ENCODE results near the gene DMD. TPM values are rescaled to one million over a fixed set of nuclear protein-coding genes. Genes with fewer than 3 reads are reported as not detected.

DMD gene
- polyA plus RNA-seq, 1 donor from 2014 or later = 21.6 TPM

- Histone ChIP-seq H3K79me2 (replicated peaks; ENCODE audit: insufficient read depth, low read length) (no peaks in the 10 kb centered on the region), H3K27ac (ENCODE audit: low read length) (no peak overlapping the region), H3K4me3 (ENCODE audit: low read length) (no peak overlapping the region), H3K9me3 (ENCODE audit: low read length) (no peaks in the 10 kb centered on the region), H3K4me2 (ENCODE audit: low read length) (no peak overlapping the region), H3K36me3 (ENCODE audit: insufficient read depth, low read length) (no peaks in the 10 kb centered on the region), H3K27me3 (ENCODE audit: insufficient read depth, low read depth, low read length) (no peaks in the 10 kb centered on the region), H4K20me1 (ENCODE audit: insufficient read depth) (no peaks in the 10 kb centered on the region), H2AFZ (ENCODE audit: low read depth, low read length) (no peak overlapping the region), H3F3A (ENCODE audit: insufficient read depth, low read length, poor library complexity, severe bottlenecking) (no peaks in the 10 kb centered on the region), H3K9me2 (ENCODE audit: insufficient read depth, low read length) (no peaks in the 10 kb centered on the region), H3K9ac (ENCODE audit: low read length) (no peak overlapping the region)
- no peak for TF ChIP-seq CTCF (IDR thresholded peaks at IDR 0.05; ENCODE audit: poor library complexity, severe bottlenecking)
- TF ChIP-seq EP300 (conservative IDR thresholded peaks at IDR 0.05; ENCODE audit: poor library complexity, severe bottlenecking) = no peak
- TF ChIP-seq SMC3 (conservative IDR thresholded peaks at IDR 0.05; ENCODE audit: poor library complexity) = no peak
- TF ChIP-seq POLR2AphosphoS5 (IDR thresholded peaks at IDR 0.05) = no peak
- TF ChIP-seq REST (IDR thresholded peaks at IDR 0.05; ENCODE audit: borderline replicate concordance) = no peak
- no peak for TF ChIP-seq MXI1 (conservative IDR thresholded peaks at IDR 0.05; ENCODE audit: poor library complexity, severe bottlenecking)
- no peak for TF ChIP-seq EZH2 (IDR thresholded peaks at IDR 0.05; ENCODE audit: borderline replicate concordance, insufficient read depth, low read length, poor library complexity, severe bottlenecking)
- TF ChIP-seq RAD21 (conservative IDR thresholded peaks at IDR 0.05) = no peak
- no peak for TF ChIP-seq TAF1 (IDR thresholded peaks at IDR 0.05; ENCODE audit: low read depth)
Observed at GRCh38 chrX:31420711-31421151, 1790.6 kb downstream of the DMD start.

DNA sequence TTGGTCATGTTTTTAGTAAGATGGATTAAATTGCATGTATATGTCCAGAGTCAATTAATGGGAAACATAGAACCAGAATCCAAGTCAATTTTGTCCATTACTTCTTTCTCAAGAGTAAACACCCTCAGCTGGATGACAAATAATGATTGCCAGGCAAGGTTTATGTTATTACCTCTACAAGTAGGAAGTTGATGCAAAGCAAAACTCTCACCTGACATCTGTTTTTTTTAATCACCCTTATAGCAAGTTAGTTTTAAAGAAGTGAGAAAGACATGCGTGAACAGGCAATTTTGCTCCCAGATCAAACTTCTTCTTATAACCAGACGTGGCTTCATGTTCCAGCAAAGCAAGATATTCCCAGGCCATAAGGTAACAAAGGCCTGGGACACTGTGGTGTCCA lies 1791.0 kb downstream of the DMD start:
- H3K79me2 ChIP-seq (replicated peaks; ENCODE audit: insufficient read depth, low read length) = no peaks in the 10 kb centered on the region
- H2AFZ ChIP-seq (ENCODE audit: low read depth, low read length) = no peak overlapping the region
- no peaks in the 10 kb centered on the region for H3K9me3 ChIP-seq (ENCODE audit: low read length)
- H3K9ac ChIP-seq (ENCODE audit: low read length) = no peak overlapping the region
- no peak overlapping the region for H3K27ac ChIP-seq (ENCODE audit: low read length)
- H3F3A ChIP-seq (ENCODE audit: insufficient read depth, low read length, poor library complexity, severe bottlenecking) = no peaks in the 10 kb centered on the region
- H3K27me3 ChIP-seq (ENCODE audit: insufficient read depth, low read depth, low read length) = no peaks in the 10 kb centered on the region
- no peaks in the 10 kb centered on the region for H3K9me2 ChIP-seq (ENCODE audit: insufficient read depth, low read length)
- no peaks in the 10 kb centered on the region for H3K36me3 ChIP-seq (ENCODE audit: insufficient read depth, low read length)
- H3K4me3 ChIP-seq (ENCODE audit: low read length) = no peak overlapping the region
- no peaks in the 10 kb centered on the region for H4K20me1 ChIP-seq (ENCODE audit: insufficient read depth)
- TF ChIP-seq EP300 (conservative IDR thresholded peaks at IDR 0.05; ENCODE audit: poor library complexity, severe bottlenecking) (no peak), EZH2 (IDR thresholded peaks at IDR 0.05; ENCODE audit: borderline replicate concordance, insufficient read depth, low read length, poor library complexity, severe bottlenecking) (no peak), REST (IDR thresholded peaks at IDR 0.05; ENCODE audit: borderline replicate concordance) (no peak), MXI1 (conservative IDR thresholded peaks at IDR 0.05; ENCODE audit: poor library complexity, severe bottlenecking) (no peak), POLR2AphosphoS5 (IDR thresholded peaks at IDR 0.05) (no peak), TAF1 (IDR thresholded peaks at IDR 0.05; ENCODE audit: low read depth) (no peak), RAD21 (conservative IDR thresholded peaks at IDR 0.05) (no peak), SMC3 (conservative IDR thresholded peaks at IDR 0.05; ENCODE audit: poor library complexity) (no peak), CTCF (IDR thresholded peaks at IDR 0.05; ENCODE audit: poor library complexity, severe bottlenecking) (no peak)
- H3K4me2 ChIP-seq (ENCODE audit: low read length) = no peak overlapping the region
